IMR-90 (cell line): ENCODE results near the gene HAP1. TPM values are rescaled to one million over a fixed set of nuclear protein-coding genes. Genes with fewer than 3 reads are reported as not detected.
A peak's percentile ranks its signal among the peaks of the same experiment; 100 is the strongest.

Experiments
- ATAC-seq: fragments of 200-7000 bp; cut with Tn5 transposase; 2 replicates; pipeline ENCODE4 v1.9.1; 2020; ENCODE audit warnings: low read depth, mild to moderate bottlenecking, moderate library complexity
- BruUV-seq: library from RNA; stranded (reverse); fragments of 400-500 nt; replicated peaks from 2 replicates; lab custom pipeline; 2021; lab: Mats Ljungman, UMichigan
- CTCF ChIA-PET: fragments of 300-600 bp; formaldehyde crosslinking; extraction: SDS; loops from one replicate; lab custom pipeline; 2021; ENCODE audit warnings: antibody characterized with exemption; lab: Yijun Ruan, JAX
- POLR2A ChIA-PET: fragments of 300-600 bp; sonication (Branson Sonifier 250); formaldehyde crosslinking; loops from one replicate; lab custom pipeline; 2022; ENCODE audit warnings: antibody characterized with exemption; ENCODE audit not compliant: unreplicated experiment; lab: Charles Lee
- DNase-seq: peaks from one replicate; pipeline ENCODE4 v3.0.0; 2013
- H2AFZ ChIP-seq: replicated peaks from 2 replicates; pipeline ENCODE3; 2013; ENCODE audit warnings: low read length, mild to moderate bottlenecking; ENCODE audit not compliant: poor library complexity
- H2AK5ac ChIP-seq: 2 replicates; pipeline ENCODE4 v1.6.1; 2013; ENCODE audit warnings: low read depth, low read length, inconsistent platforms
- H2AK9ac ChIP-seq: replicated peaks from 2 replicates; pipeline ENCODE3; 2013; ENCODE audit warnings: mild to moderate bottlenecking, low read depth, low read length, moderate library complexity; ENCODE audit not compliant: poor library complexity
- H2BK120ac ChIP-seq: 2 replicates; pipeline ENCODE4 v1.6.1; 2013; ENCODE audit warnings: low read depth, low read length, inconsistent platforms
- H2BK15ac ChIP-seq: 3 replicates; pipeline ENCODE4 v1.6.1; 2013; ENCODE audit warnings: low read depth, low read length, inconsistent platforms
- H2BK20ac ChIP-seq: 2 replicates; pipeline ENCODE4 v1.6.1; 2013; ENCODE audit warnings: low read depth, mild to moderate bottlenecking, inconsistent platforms, low read length, moderate library complexity
- H2BK5ac ChIP-seq: 2 replicates; pipeline ENCODE4 v1.6.1; 2013; ENCODE audit warnings: mild to moderate bottlenecking, low read depth, low read length, inconsistent platforms; ENCODE audit not compliant: poor library complexity, severe bottlenecking
- H3K14ac ChIP-seq: replicated peaks from 2 replicates; pipeline ENCODE4 v1.6.1; 2013; ENCODE audit warnings: low read depth, low read length, inconsistent platforms
- H3K18ac ChIP-seq: 2 replicates; pipeline ENCODE4 v1.6.1; 2013; ENCODE audit warnings: low read depth, low read length, control low read depth
- H3K23ac ChIP-seq: 2 replicates; pipeline ENCODE4 v1.6.1; 2013; ENCODE audit warnings: low read depth, low read length, inconsistent platforms
- H3K27ac ChIP-seq: 2 replicates; pipeline ENCODE4 v1.5.1; 2013; ENCODE audit warnings: mild to moderate bottlenecking, control low read depth, low read length; ENCODE audit not compliant: insufficient read depth
- H3K27me3 ChIP-seq: 2 replicates; pipeline ENCODE4 v1.6.1; 2013; ENCODE audit warnings: low read length; ENCODE audit not compliant: control insufficient read depth, insufficient read depth
- H3K36me3 ChIP-seq: 2 replicates; pipeline ENCODE4 v1.6.1; 2013; ENCODE audit warnings: low read length, mixed read lengths; ENCODE audit not compliant: control insufficient read depth, insufficient read depth
- H3K4ac ChIP-seq: 2 replicates; pipeline ENCODE4 v1.6.1; 2013; ENCODE audit warnings: low read depth, low read length, inconsistent platforms
- H3K4me1 ChIP-seq: 2 replicates; pipeline ENCODE4 v1.6.1; 2013; ENCODE audit warnings: low read length, mixed read lengths; ENCODE audit not compliant: control insufficient read depth, insufficient read depth
- H3K4me2 ChIP-seq: 2 replicates; pipeline ENCODE4 v1.6.1; 2013; ENCODE audit warnings: low read depth, mild to moderate bottlenecking, control low read depth, low read length, moderate library complexity
- H3K4me3 ChIP-seq: 2 replicates; pipeline ENCODE4 v1.5.1; 2013; ENCODE audit warnings: low read depth, mild to moderate bottlenecking, control low read depth, low read length, moderate library complexity; ENCODE audit not compliant: insufficient read depth
- H3K56ac ChIP-seq: 2 replicates; pipeline ENCODE4 v1.6.1; 2013; ENCODE audit warnings: low read length, inconsistent platforms; ENCODE audit not compliant: insufficient read depth; ENCODE audit errors: extremely low read depth
- H3K79me1 ChIP-seq, 2 experiments: 2 replicates each; pipeline ENCODE4 v1.6.1; 2013; ENCODE audit warnings: low read length in 2 of 2, inconsistent platforms in 1 of 2, low read depth in 1 of 2
- H3K9ac ChIP-seq: 2 replicates; pipeline ENCODE4 v1.6.1; 2013; ENCODE audit warnings: low read depth, low read length, control low read depth
- H3K9me1 ChIP-seq: 2 replicates; pipeline ENCODE4 v1.6.1; 2013; ENCODE audit warnings: low read length, inconsistent platforms; ENCODE audit not compliant: insufficient read depth
- H3K9me3 ChIP-seq: 2 replicates; pipeline ENCODE4 v1.6.1; 2013; ENCODE audit warnings: low read length; ENCODE audit not compliant: control insufficient read depth, insufficient read depth
- H4K20me1 ChIP-seq: 2 replicates; pipeline ENCODE4 v1.6.1; 2013; ENCODE audit warnings: low read length, inconsistent platforms; ENCODE audit not compliant: insufficient read depth
- H4K5ac ChIP-seq: 2 replicates; pipeline ENCODE4 v1.6.1; 2013; ENCODE audit warnings: mild to moderate bottlenecking, low read depth, low read length, control low read depth
- H4K8ac ChIP-seq, 2 experiments: 2 replicates each; pipeline ENCODE4 v1.6.1; 2013; ENCODE audit warnings: low read depth in 2 of 2, low read length in 2 of 2, control low read depth in 1 of 2, inconsistent platforms in 1 of 2
- H4K91ac ChIP-seq: 2 replicates; pipeline ENCODE4 v1.6.1; 2013; ENCODE audit warnings: low read depth, low read length, inconsistent platforms; ENCODE audit not compliant: insufficient read depth
- BHLHE40 ChIP-seq: fragments of 150-350 bp; IDR thresholded peaks from 2 replicates; pipeline ENCODE4 v1.6.1; 2016; ENCODE audit warnings: mild to moderate bottlenecking, low read depth, low read length
- CHD1 ChIP-seq: IDR thresholded peaks from 2 replicates; pipeline ENCODE4 v1.6.1; 2012; ENCODE audit warnings: low read depth, low read length, improper control_type of control experiment
- CTCF ChIP-seq: conservative IDR thresholded peaks from 2 replicates; pipeline ENCODE4 v1.5.1; 2012; ENCODE audit warnings: mild to moderate bottlenecking, low read depth, low read length, improper control_type of control experiment
- FOS ChIP-seq: fragments of 150-350 bp; IDR thresholded peaks from 2 replicates; pipeline ENCODE4 v1.6.1; 2016; ENCODE audit warnings: low read depth, low read length
- MAFK ChIP-seq: IDR thresholded peaks from 2 replicates; pipeline ENCODE4 v1.6.1; 2012; ENCODE audit warnings: low read depth, low read length, improper control_type of control experiment
- MAZ ChIP-seq: IDR thresholded peaks from 2 replicates; pipeline ENCODE4 v1.6.1; 2012; ENCODE audit warnings: low read depth, mild to moderate bottlenecking, low read length, improper control_type of control experiment, moderate library complexity, borderline replicate concordance
- MXI1 ChIP-seq: IDR thresholded peaks from 2 replicates; pipeline ENCODE4 v1.6.1; 2012; ENCODE audit warnings: low read depth, mild to moderate bottlenecking, low read length, moderate library complexity, borderline replicate concordance
- NFE2L2 ChIP-seq: fragments of 150-350 bp; IDR thresholded peaks from 2 replicates; pipeline ENCODE4 v1.6.1; 2016; ENCODE audit warnings: low read depth, mild to moderate bottlenecking, low read length
- POLR2A ChIP-seq: IDR thresholded peaks from 2 replicates; pipeline ENCODE4 v1.6.1; 2012; ENCODE audit warnings: mild to moderate bottlenecking, low read depth, low read length
- RAD21 ChIP-seq: IDR thresholded peaks from 2 replicates; pipeline ENCODE4 v1.6.1; 2012; ENCODE audit warnings: low read length, improper control_type of control experiment
- RCOR1 ChIP-seq: IDR thresholded peaks from 2 replicates; pipeline ENCODE4 v1.6.1; 2012; ENCODE audit warnings: mild to moderate bottlenecking, low read length, improper control_type of control experiment; ENCODE audit not compliant: insufficient replicate concordance
- RFX5 ChIP-seq: IDR thresholded peaks from 2 replicates; pipeline ENCODE4 v1.8.0; 2012; ENCODE audit warnings: low read depth, mild to moderate bottlenecking, low read length, moderate library complexity
- SMC3 ChIP-seq: fragments of 150-350 bp; IDR thresholded peaks from 2 replicates; pipeline ENCODE4 v1.6.1; 2016; ENCODE audit warnings: low read depth, mild to moderate bottlenecking, antibody characterized with exemption, low read length, moderate library complexity
- USF2 ChIP-seq: fragments of 150-350 bp; IDR thresholded peaks from 2 replicates; pipeline ENCODE4 v1.6.1; 2017; ENCODE audit warnings: mild to moderate bottlenecking, antibody characterized with exemption, low read length, low read depth
- WGBS, 2 experiments: methylation state at CpG; one replicate each; pipeline versions ENCODE4 v1.1.5 to v1.1.7; 2013; ENCODE audit warnings: missing lambda C conversion rate in 2 of 2; ENCODE audit not compliant: insufficient read length in 1 of 2; ENCODE audit errors: extremely low coverage in 2 of 2; 5-methylcytosine and 5-hydroxymethylcytosine counted together
- dilution Hi-C: fragments of 300-500 bp; cut with HindIII; formaldehyde crosslinking; loops from one replicate; pipeline ENCODE4 v1.14.3; 2018; ENCODE audit warnings: low sequenced_read_pairs; ENCODE audit not compliant: unreplicated experiment
- in situ Hi-C: fragments of 300-500 bp; cut with MboI; formaldehyde crosslinking; loops from 3 replicates; pipeline ENCODE4 v1.14.3; 2019; ENCODE audit warnings: low sequenced_read_pairs, inconsistent platforms, mixed read lengths
- intact Hi-C: fragments of 100-400 bp; cut with micrococcal nuclease; formaldehyde crosslinking; loops from 2 replicates; pipeline ENCODE4 v1.10.0; 2022
- polyA plus RNA-seq, 3 experiments: library from polyadenylated mRNA; depleted of rRNA; stranded (reverse); fragments of >200 nt; gene quantifications; 2 replicates each; pipeline ENCODE4 v1.2.3, GENCODE V29; 2012; ENCODE audit warnings: low replicate concordance in 1 of 3
- total RNA-seq: library from RNA; depleted of rRNA; stranded (reverse); fragments of >200 nt; gene quantifications from 2 replicates; pipeline ENCODE4 v1.2.3, GENCODE V29; 2012

The HAP1 gene
- total and polyA plus RNA-seq, 2 of the 4 experiments (the other 2 are of a cell fraction): under 0.01 to 0.09 TPM

DNA sequence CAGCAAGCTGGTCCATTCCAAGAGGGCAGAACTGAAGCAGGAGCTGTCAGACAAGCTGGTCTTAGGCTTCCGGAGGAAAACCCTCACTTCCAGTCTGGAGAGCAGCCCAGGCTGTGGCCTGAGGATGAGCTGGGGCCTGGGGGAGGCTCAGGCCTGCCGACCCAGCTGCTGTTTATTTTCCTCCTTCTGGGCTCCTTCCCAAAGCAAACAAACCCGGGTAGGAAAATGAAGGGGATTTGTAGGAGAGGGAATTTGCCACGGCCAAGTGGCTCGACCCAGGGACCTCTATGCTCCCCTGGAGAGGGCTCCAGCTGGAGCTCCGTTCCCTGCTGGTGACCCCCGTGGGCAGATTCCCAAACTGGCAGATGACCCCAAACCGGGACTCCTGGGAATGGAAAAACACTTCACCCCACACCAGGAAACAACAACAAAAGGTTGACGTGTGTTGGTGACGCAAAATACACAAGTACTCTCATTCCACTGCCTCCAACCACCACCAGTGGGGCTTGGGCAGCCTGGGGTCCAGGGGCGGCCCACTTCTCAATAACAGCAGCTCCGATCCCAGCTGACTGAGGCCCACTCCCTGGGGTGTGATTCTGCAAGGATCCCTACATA, 43.2 kb upstream of the HAP1 start (continued):
- TF ChIP-seq SMC3 (no peak; the same call in 1 of the 2 replicates), RFX5 (no peak)

GRCh38 chr17:41777157-41777573, 42.7 kb upstream of the HAP1 start:
- H3K4me2 ChIP-seq: peak overlapping the region; percentile 10; the same call in 1 of the 2 replicates
- ATAC-seq: peak; percentile 18

More at GRCh38 chr17:41777157-41777573, 42.7 kb upstream of the HAP1 start:
- H2AFZ ChIP-seq: peak overlapping the region; percentile 76
- H2BK20ac ChIP-seq: peak overlapping the region; percentile 81
- no peak overlapping the region for H3K56ac ChIP-seq
- H2AK9ac ChIP-seq: peak overlapping the region; percentile 92
- TF ChIP-seq RCOR1 (no peak), RAD21 (no peak), CHD1 (no peak), MAFK (no peak), CTCF (no peak), NFE2L2 (no peak), BHLHE40 (no peak), RFX5 (no peak), MAZ (no peak), MXI1 (no peak), USF2 (no peak), FOS (no peak), POLR2A (no peak)
- 0 out of 2 replicates have a peak overlapping the region, but pooled peaks have one; percentile 2 for H3K18ac ChIP-seq
- H2AK5ac ChIP-seq: peak overlapping the region; percentile 97
- H3K4ac ChIP-seq: peak overlapping the region; percentile 84
- peaks cover 41% of the 10 kb centered on the region for H4K20me1 ChIP-seq
- BruUV-seq: no TSS peak
- ChIA-PET POLR2A (interaction anchor here (0.7 to 0.8 kb wide), 2 partner anchors 9 to 27 kb away, joined by 3 to 6 read pairs; partner anchors contain the start of gene JUP), CTCF (interaction anchor here (0.6 to 1.6 kb wide), 3 partner anchors 9 to 24 kb away, joined by 5 to 7 read pairs (median 7); partner anchors contain the start of gene JUP)
- H3K4me3 ChIP-seq: no peak overlapping the region
- H3K23ac ChIP-seq: no peak overlapping the region; the same call in 1 of the 2 replicates
- H2BK120ac ChIP-seq: peak overlapping the region; percentile 83
- WGBS, 2 experiments: no CpG with 5 or more reads among the region's 4 CpGs
- H3K14ac ChIP-seq: peak overlapping the region; percentile 59
- H3K27me3 ChIP-seq: no peaks in the 10 kb centered on the region
- H3K27ac ChIP-seq: peak overlapping the region; percentile 79
- H3K9me3 ChIP-seq: no peaks in the 10 kb centered on the region
- in situ Hi-C loops: no loop called here
- H4K5ac ChIP-seq: no peak overlapping the region
- H3K9me1 ChIP-seq: peaks cover 27% of the 10 kb centered on the region
- intact Hi-C loops: loop anchor here (1.0 kb wide), 1 partner anchor 24 kb away; no protein-coding TSS in a partner anchor
- H3K79me1 ChIP-seq: peaks cover 16 to 71% of the 10 kb centered on the region in 2 experiments; a peak in 3 of 4 replicates
- DNase-seq: no peak
- peak overlapping the region; percentile 81 for H2BK5ac ChIP-seq
- H3K4me1 ChIP-seq: peaks cover 33% of the 10 kb centered on the region
- H3K9ac ChIP-seq: peak overlapping the region; percentile 1; the same call in 1 of the 2 replicates
- peaks cover 12% of the 10 kb centered on the region; the same call in 1 of the 2 replicates for H3K36me3 ChIP-seq
- dilution Hi-C loops: no loop called here
- H2BK15ac ChIP-seq: peak overlapping the region; percentile 47; the same call in 1 of the 3 replicates
- H4K8ac ChIP-seq: peak overlapping the region; percentile 65 to 77
- peak overlapping the region; percentile 66 for H4K91ac ChIP-seq
